SHP77 treated with DMSO at 0.1 percent for 48 hours (cell line): Measurements from ENCODE around the gene HOXD3.

Experiments used
- DNase-seq: peaks from one replicate; lab custom pipeline; 2025; lab: John Stamatoyannopoulos, UW

The HOXD3 gene

DNA sequence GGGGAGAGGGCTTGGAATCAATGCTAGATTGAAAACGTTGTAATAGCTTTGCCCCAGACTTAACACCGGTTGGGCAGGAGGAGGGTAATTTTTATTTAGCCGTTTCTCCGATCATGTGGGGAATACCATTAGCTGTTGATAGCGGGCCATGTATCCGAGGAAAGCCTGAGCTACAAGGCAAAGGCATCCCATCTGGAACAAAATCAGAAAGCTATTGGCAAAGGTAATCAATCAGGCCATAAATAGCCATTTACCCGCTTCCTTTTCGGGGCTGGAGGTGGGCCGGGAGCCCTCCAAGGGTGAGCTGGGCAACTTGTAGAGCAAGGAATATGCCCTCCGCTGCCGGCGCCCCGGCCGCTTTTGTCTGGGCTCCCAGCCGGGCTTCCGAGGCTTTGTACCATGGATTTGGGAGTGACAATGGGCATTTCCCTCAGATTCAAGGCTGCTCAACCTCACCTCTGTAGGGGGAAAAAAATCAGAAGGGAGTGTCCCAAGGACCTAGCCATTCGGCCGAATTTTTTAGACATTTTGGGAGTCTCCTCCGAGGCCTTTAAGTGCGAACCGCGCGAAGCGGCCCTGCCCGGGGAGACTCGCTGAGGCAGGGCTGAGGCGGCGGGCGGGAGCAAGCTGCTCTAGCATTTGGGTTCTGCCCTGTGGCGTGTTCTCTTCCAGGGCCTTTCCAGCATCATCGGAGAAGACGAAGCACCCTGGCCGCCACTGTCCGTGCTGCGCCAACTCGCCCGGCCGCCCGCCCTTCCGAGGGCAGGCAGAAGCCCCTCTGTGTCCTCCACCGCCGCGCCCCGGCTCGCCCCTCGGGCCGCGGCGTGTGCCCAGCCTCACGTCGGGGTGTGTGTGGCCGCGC, 35.7 kb upstream of the HOXD3 start:
- DNase-seq, result no peak

DNA sequence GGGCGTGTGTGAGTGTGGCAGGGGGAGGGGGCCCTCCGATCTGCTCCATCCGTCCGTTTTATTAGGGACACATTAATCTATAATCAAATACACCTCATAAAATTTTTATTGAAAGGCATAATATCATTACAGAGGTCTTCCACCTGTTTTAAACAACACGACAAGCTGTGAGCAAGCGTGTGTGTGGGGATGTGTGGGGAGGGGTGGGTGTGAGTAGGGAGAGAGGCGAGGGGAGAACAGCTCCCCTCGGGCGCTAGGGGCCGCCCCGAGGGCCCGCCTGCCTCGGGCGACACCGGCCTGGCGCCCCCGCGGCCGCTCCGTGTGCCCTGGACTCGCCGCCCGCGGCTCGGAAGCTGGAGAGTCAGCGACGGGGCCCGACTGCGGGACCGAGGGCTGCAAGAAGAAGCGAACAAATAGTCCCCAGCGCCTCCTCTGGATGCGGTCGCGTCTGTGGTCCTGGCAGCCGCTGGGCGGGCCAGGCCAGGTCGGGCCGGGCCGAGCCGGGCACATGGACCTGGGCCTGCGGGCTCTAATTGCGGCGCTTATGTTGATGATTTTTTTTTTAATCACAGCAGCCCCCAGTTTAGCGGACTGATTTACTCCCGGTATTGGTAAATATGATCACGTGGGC, 34.9 kb upstream of the HOXD3 start:
- DNase-seq, result no peak

DNA sequence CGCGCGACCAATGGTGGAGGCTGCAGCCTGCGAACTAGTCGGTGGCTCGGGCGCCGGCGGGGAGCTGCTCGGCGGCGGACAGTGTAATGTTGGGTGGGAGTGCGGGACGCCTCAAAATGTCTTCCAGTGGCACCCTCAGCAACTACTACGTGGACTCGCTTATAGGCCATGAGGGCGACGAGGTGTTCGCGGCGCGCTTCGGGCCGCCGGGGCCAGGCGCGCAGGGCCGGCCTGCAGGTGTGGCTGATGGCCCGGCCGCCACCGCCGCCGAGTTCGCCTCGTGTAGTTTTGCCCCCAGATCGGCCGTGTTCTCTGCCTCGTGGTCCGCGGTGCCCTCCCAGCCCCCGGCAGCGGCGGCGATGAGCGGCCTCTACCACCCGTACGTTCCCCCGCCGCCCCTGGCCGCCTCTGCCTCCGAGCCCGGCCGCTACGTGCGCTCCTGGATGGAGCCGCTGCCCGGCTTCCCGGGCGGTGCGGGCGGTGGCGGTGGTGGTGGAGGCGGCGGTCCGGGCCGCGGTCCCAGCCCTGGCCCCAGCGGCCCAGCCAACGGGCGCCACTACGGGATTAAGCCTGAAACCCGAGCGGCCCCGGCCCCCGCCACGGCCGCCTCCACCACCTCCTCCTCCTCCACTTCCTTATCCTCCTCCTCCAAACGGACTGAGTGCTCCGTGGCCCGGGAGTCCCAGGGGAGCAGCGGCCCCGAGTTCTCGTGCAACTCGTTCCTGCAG, 34.3 kb upstream of the HOXD3 start, which contains the start of gene HOXD9:
Gene HOXD9 (plus strand): TSS at position 37 of the 728 bp plus-strand sequence. CDS start 50 bp downstream, at position 87.
- no peak for DNase-seq

DNA sequence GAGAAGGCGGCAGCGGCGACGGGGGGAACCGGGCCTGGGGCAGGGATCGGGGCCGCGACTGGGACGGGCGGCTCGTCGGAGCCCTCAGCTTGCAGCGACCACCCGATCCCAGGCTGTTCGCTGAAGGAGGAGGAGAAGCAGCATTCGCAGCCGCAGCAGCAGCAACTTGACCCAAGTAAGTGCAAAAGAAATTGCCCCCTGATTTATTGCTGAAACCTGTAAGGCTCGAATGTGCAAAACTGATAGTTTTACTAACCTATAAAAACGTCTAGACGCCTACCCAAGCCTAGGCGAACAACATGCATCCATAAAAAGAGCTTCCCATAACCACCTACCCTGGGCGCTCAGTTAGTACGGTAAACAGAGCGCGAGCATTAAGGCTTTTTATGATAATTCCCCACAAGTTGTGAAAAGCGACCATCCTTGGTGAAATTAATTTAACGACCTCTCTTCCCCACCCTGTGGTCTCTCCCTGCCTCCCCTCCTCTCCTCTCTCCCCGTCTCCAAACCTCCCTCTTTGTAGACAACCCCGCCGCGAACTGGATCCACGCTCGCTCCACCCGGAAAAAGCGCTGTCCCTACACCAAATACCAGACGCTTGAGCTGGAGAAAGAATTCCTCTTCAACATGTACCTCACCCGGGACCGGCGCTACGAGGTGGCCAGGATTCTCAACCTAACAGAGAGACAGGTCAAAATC, 33.5 kb upstream of the HOXD3 start:
- DNase-seq, result no peak

DNA sequence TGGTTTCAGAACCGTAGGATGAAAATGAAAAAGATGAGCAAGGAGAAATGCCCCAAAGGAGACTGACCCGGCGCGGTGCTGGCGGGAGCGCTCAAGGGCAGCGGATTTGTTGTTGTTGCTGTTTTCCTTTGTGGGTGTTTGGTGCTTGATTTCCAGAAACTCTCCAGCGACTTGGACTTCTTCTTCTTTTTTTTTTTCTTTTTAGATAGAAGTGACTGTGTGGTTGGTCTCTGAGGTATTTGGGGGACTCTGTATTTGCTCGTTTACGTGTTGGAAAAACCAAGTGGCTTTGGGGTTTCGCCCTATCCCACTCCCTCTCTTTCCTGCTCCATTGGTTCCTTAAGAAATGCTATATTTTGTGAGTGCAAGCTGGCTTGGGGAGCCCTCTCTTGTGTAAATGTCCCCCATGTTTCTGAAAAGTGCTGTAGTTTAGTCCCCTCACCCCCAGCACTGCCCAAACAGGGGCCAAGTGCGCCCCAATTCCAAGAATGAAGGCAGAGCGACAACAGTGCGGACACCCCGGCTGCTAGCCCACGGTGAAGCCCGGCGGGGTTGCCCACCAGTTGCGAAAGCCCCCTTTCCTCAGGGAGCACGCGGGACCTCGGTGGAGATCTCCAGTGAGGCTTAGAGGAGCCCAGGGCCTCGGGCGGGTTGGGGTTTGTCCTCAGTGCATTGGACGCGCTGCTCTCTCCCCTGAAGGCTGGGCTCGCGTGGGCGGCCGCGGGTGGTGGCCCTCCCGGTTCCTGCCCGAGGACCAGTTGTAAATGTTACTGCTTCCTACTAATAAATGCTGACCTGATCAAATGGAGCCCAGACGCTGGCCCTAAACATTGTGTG, 32.8 kb upstream of the HOXD3 start:
- DNase-seq, result no peak

DNA sequence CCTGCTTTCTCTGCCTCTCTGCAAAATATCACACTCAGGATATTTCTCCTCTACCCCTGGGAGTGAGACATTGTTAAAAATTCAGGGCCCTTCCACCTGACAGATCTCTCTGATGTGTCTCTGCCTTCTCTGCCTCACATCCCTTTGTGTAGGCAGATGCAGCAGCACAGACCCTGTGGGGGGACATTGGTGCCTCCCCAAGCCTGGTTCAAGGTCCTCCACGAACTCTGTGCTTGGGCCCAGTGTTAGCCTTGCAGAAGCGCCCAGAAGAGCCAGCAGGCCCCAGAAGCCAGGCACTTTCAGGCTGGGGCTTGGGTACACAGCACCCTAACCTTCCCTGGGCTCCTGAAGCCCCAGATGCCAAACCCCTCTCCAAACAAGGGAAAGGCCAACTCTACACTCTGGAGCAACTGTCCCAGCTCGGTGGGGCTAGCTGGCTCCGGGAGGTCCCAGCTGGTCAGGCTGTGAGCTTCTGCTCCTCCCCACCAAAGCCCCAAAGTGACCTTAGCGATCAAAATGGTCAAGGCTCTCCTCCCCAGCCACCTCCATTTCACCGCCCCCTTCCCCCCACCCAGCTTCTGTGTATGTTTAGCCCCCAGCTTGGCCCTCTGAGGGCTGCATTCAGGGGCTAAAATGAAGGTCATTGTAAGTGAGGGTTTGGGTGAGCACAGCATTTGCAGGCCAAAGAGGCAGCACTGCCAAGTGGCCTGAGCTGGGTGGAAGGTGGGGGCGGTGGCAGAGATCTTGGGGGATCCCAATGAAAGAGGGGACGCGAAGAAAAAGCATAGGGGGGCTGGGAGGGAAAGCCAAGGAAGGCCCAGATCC, 31.9 kb upstream of the HOXD3 start:
- DNase-seq, result no peak

DNA sequence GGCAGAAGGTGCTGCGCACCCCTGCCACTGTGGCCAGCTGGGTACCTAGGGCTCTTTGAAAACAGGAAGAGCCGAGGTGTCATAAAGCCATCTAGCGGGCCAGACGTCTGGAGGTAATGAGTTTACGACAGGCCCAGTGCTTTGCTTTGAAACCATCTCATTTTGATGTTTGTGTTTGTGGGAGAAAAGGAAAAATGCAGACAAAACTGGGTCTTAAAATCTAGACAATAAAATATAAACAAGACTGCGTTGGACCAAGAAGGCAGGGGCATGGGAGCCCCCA, 31.4 kb upstream of the HOXD3 start:
- DNase-seq, result no peak

DNA sequence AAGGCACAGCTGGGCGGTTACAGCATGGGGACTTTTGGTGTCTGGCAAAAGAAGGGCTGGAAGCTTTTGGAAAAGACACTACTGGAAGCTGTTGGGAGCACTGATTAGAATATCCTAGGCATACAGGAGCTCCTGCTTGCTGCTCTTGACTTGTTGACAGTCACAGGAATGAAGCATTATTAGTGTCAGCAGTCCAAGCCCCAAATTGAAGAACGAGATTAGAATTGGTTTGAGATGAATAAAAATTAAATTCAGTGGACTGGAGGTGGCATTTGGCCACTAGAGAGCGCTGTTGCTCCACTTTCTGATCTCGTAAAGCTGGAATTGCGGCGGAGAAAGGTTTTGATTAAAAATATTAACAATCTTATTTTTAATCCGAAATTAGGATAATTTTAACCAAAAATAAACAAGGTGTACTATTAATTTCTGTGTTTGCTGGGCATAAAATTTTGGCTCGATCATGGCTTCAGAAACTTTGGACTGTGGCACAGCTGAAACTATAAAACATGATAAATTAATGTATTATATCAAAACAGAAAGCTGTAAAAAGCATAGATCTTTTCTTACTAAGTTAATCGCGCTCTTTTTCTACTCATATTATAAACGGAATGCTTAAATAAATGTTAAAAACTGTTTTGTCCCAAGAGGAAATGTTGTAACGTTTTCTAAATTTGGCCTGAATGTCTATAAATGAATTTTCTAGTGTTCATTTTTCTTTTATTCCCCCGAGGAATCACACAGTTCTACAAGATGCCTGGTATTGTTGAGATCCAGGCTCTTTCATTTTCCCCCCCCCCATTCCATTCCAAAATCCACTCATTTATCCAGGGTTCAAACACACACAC, 30.0 kb upstream of the HOXD3 start:
- no peak for DNase-seq

DNA sequence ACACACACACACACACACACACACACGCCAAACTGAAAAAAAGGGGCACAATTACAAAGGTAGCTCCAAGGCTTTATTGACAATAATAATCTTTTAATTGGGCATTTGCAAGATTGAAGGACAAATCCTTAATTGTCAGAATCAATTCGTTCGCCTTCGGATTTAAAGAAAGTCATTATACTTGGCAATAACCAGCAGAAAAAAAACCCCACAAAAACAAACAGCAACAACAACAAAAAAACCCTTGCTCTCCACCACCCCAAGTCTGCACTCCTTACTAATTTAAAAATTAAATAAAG, 29.4 kb upstream of the HOXD3 start:
- DNase-seq, result no peak

DNA sequence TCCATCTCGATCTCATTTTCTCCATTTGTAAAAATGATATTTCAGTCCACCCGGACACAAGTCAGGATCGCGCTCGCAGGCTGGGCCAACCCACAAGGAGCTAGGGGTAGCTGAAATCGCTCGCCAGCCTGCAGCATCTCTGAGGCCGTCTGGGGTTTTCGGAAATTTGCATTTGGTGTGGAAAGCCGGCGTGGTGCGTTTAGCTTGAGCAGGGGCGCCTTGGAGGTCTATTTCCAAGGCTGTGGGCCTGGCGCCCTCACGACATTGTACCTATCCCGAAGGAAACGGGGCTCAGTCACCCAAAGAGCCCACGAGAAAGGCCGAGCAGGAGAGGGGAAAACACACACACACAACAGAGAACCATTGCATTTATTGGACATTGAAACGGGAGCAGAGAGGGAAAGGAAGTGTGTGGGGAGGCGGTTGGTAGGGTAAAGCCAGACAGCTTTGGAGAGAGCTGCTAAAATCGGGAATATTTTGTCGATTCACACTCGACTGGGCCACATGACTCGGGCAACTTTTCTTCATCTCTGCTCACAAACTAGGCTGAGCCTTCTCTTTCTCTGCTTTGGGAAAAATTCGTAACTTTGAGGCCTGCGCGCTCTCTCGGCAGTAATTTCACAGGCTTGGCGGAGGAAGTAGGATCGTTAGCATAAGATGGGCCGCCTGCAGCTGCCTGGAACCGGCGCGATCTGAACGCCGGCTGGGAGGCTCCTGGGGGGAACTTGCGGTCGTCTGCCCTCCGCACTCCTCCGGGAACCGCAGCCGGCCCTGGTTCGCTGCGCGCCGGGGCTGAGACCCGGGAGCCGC, 28.7 kb upstream of the HOXD3 start:
- DNase-seq, result no peak

DNA sequence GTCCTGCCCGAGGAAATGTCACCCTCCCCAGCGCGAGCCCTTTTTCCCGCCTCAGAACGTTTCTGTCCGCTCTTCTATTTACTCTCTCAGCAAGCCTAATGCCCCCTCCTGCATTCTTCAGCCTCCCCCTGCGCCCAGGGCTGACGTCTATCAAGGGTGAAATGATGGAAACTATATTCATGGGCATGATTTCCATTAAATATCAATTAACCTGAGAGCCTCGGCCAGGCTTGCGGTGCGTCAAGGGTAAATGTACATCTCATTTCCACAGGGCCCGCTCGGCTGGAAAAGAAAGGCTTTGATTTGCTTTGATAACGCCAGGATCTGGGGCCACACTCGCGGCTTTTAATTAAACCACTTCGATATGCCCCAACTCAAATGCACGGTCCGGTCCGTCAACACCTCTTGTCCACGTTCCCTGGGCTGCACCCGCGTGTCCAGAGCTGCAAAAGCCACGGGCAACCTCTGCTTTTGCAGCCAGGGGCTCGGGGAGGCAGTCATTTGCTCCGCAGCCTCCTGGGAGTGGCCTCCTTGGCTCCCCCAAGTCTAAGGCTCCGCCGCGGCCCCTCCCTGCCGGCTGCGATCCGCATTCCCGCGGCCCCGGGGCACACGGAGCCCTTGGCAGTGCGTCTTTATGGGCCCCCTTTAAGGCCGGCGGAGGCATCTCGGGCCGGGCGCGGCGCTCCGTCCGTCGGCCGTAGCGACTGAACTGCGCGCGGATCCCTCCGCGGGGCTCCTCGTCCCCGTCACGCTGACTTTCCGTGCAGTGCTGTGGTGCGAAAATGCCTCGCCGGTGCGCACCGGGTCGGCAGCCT, 27.9 kb upstream of the HOXD3 start, which contains the start of gene HOXD8:
Gene HOXD8 (plus strand): TSS at position 724 of the 815 bp plus-strand sequence. CDS start 662 bp downstream, outside the sequence.
- DNase-seq, result no peak

DNA sequence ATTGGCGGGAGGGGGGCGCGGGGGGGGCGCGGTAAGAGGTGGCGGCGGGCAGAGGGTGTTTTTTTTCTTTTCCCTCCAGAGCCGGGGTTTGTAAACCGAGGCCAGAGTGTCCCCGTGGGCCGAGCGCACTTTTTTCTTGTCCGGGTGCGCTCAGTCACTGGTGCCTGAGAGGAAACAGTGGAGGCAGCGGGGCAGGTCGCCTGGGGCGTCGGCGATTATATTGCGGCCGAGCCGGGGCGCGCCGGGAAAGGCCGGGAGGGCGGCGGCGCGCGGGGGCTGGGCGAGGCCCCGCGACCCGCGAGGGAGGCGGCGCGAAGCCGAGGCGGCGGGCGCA, 27.3 kb upstream of the HOXD3 start:
- no peak for DNase-seq

DNA sequence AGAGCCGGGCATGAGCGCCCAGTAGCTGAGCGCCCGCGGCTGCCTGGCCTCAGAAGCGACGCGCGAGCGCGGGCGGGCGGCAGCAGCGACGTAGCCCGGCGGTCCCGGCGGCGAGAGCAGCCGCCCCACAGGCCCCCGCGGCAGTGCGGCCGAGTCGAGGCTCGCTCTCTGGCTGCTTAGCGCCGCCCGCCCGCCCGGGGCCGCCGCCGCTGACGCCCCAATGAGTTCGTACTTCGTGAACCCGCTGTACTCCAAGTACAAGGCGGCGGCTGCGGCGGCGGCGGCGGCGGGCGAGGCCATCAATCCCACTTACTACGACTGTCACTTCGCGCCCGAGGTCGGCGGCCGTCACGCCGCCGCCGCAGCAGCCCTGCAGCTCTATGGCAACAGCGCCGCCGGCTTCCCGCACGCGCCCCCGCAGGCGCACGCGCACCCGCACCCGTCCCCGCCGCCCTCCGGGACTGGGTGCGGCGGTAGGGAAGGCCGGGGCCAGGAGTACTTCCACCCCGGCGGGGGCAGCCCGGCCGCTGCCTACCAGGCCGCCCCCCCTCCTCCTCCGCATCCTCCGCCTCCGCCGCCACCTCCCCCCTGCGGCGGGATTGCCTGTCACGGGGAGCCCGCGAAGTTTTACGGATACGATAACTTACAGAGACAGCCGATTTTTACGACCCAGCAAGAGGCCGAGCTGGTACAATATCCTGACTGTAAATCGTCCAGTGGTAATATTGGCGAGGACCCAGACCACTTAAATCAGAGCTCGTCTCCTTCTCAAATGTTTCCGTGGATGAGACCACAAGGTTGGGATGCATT, 26.8 kb upstream of the HOXD3 start:
- no peak for DNase-seq

DNA sequence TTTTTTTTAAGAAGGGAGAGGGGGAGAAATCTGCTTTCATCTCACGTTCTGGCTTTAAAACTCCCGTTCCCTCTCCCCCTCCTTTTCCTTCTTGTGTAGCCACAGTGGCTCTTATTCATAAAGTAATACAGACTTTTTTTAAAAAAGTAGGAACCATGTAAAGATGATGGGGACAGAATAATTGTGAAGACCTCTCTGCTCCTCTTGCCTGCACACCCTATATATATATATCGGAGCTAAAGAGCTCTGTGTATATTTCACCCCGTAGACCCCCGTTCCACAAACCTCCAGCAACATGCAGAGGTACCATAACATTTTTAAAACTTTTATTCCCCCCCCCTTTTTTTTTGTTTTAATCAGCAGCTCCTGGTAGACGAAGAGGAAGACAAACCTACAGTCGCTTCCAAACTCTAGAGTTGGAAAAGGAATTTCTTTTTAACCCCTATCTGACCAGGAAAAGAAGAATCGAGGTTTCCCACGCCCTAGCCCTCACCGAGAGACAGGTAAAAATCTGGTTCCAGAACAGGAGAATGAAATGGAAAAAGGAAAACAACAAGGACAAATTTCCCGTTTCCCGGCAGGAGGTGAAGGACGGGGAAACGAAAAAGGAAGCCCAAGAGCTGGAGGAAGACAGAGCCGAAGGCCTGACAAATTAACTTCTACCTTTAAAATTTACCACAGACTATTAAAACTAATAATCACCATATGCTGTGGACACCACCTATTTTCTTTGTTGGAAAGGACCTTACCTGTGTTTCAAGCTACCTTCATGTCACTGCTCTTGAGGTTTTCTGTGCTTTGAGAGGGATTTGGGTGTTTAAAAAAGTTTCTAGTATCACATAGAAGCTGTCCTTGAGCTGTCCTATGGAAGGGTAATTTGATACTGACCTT, 25.9 kb upstream of the HOXD3 start:
- no peak for DNase-seq

DNA sequence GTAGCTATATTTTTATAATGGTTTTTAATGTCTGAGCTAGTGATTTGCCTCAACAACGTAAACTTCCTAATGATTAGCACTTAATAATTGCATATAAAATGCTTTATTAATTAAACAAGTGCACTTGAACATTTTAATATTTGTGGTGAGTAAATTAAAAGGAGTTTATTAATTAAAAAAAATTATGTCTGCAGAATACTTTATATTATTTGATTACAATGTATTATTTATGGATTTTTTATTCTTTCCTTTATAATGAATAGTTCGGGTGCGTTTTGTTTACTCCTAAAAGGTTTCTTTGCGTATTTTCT, 25.3 kb upstream of the HOXD3 start:
- DNase-seq, result no peak
